Muscle of arm (tissue), 12 donors: ENCODE measurements around the gene TRUB1. TPM values are rescaled to one million over a fixed set of nuclear protein-coding genes. Genes with fewer than 3 reads are reported as not detected.
"Not testable (repeated sequence)": the region's sequence is repeated elsewhere in the genome, so short reads cannot be mapped to it uniquely, and the experiment has no call there.

Experiments used
- DNase-seq: peaks from one replicate; pipeline ENCODE4 v3.0.0-alpha.2; 2013
- polyA plus RNA-seq, 12 donors: library from polyadenylated mRNA; unstranded; fragments of 120-200 nt; gene quantifications; one replicate each; pipeline ENCODE4 v1.2.1, GENCODE V29; 2013; ENCODE audit not compliant: insufficient read length in 12 of 12

The TRUB1 gene
- polyA plus RNA-seq, 12 donors: 15.1 to 25.7 (median 22.3) TPM; not detected in 1

- no peak for DNase-seq
Observed at GRCh38 chr10:114920459-114920858, 17.5 kb upstream of the TRUB1 start.

GRCh38 chr10:114922003-114922402 lies 16.0 kb upstream of the TRUB1 start:
- DNase-seq: no peak

GRCh38 chr10:114923551-114923950 lies 14.4 kb upstream of the TRUB1 start:
- DNase-seq: no peak

GRCh38 chr10:114925587-114926586 lies 12.1 kb upstream of the TRUB1 start:
- no peak for DNase-seq

GRCh38 chr10:114928818-114929217 lies 9.2 kb upstream of the TRUB1 start:
- DNase-seq: no peak

- DNase-seq: no peak
Observed at GRCh38 chr10:114930320-114930719, 7.7 kb upstream of the TRUB1 start.

GRCh38 chr10:114931072-114931679 lies 6.8 kb upstream of the TRUB1 start:
- DNase-seq: no peak

GRCh38 chr10:114932225-114932624 lies 5.8 kb upstream of the TRUB1 start:
- DNase-seq: no peak

- no peak for DNase-seq
Observed at GRCh38 chr10:114932945-114933344, 5.0 kb upstream of the TRUB1 start.

- DNase-seq: no peak
Observed at GRCh38 chr10:114933588-114933987, 4.4 kb upstream of the TRUB1 start.

GRCh38 chr10:114933995-114934394 lies 4.0 kb upstream of the TRUB1 start:
- DNase-seq: not testable (repeated sequence)

GRCh38 chr10:114938856-114939193 lies 830 bp downstream of the TRUB1 start:
- DNase-seq: no peak

GRCh38 chr10:114940735-114941134 lies 2.7 kb downstream of the TRUB1 start:
- no peak for DNase-seq

GRCh38 chr10:114943000-114943399 lies 5.0 kb downstream of the TRUB1 start:
- DNase-seq: no peak

- no peak for DNase-seq
Observed at GRCh38 chr10:114953047-114953446, 15.1 kb downstream of the TRUB1 start.

- DNase-seq: no peak
Observed at GRCh38 chr10:114955984-114956383, 18.0 kb downstream of the TRUB1 start.

- no peak for DNase-seq
Observed at GRCh38 chr10:114956466-114956865, 18.5 kb downstream of the TRUB1 start.

- no peak for DNase-seq
Observed at GRCh38 chr10:114957122-114957521, 19.1 kb downstream of the TRUB1 start.

- no peak for DNase-seq
Observed at GRCh38 chr10:114957673-114958072, 19.7 kb downstream of the TRUB1 start.

GRCh38 chr10:114962441-114962840 lies 24.4 kb downstream of the TRUB1 start:
- no peak for DNase-seq

- DNase-seq: no peak
Observed at GRCh38 chr10:114963908-114964307, 25.9 kb downstream of the TRUB1 start.

- no peak for DNase-seq
Observed at GRCh38 chr10:114967071-114967470, 29.1 kb downstream of the TRUB1 start.

- no peak for DNase-seq
Observed at GRCh38 chr10:114970515-114970914, 32.5 kb downstream of the TRUB1 start.
